Colonic mucosa (tissue), 4 donors: ENCODE data around the gene LANCL1. TPM values are rescaled to one million over a fixed set of nuclear protein-coding genes. Genes with fewer than 3 reads are reported as not detected.

Experiments
- DNase-seq: peaks from one replicate; pipeline ENCODE4 v3.0.0-alpha.2; 2020
- H3K27ac ChIP-seq: fragments of 200-600 bp; one replicate; pipeline ENCODE4 v1.8.0; 2021
- H3K27me3 ChIP-seq: fragments of 200-600 bp; one replicate; pipeline ENCODE4 v1.8.0; 2021
- H3K36me3 ChIP-seq: fragments of 200-600 bp; one replicate; pipeline ENCODE4 v1.8.0; 2021
- H3K4me1 ChIP-seq: fragments of 200-600 bp; one replicate; pipeline ENCODE4 v1.8.0; 2021; ENCODE audit warnings: mild to moderate bottlenecking
- H3K4me3 ChIP-seq: fragments of 200-600 bp; one replicate; pipeline ENCODE4 v1.8.0; 2021
- H3K9ac ChIP-seq, 2 donors: one replicate each; pipeline ENCODE4 v1.7.0; 2013; ENCODE audit warnings: control low read depth in 2 of 2, low read depth in 2 of 2, low read length in 2 of 2
- H3K9me3 ChIP-seq: fragments of 200-600 bp; one replicate; pipeline ENCODE4 v1.8.0; 2021
- intact Hi-C: fragments of 100-400 bp; cut with DNase I; formaldehyde crosslinking; loops from one replicate; pipeline ENCODE4 v1.14.1; 2022
- total RNA-seq, 2 donors: library from RNA; stranded (reverse); fragmentation: NEBNext Ultra II Directional in 1 of 2; extraction: Animal tissue kit (Norgen Biotek cat#: 25700) in 1 of 2; gene quantifications; one replicate each; pipeline ENCODE4 v1.2.1, GENCODE V29; 2021
- TF ChIP-seq, protein P1 (sequence below): fragments of 200-600 bp; IDR thresholded peaks from one replicate; pipeline ENCODE4 v1.8.0; 2022; ENCODE audit warnings: antibody characterized with exemption, mild to moderate bottlenecking
- donor health status: healthy.
- donor health status: DM: no; HTN: no; CAD: no.
- donor health status: DM: no; HTN: no; CAD: no.

Gene LANCL1
- total RNA-seq, 2 donors from 2014 or later: 24.2 to 27.0 TPM

DNA sequence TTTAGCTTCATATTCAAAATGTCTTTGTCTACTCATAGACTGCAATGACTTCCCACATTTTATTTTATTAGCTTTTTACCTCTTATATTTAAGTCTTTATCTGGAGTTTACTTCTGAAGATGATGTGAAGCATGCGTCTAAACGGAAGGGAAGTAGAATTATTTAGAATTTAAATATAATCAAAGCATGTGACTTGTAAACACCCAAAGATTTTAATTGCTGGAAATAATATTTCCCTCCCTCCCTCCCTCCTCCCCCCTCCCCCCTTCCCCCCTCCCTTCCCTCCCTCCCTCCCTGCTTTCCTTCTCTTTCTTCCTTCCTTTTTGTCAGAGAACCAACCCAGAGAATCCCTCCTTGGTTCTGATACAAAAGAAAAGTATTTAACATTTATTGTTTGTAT is 2.1 kb upstream of the LANCL1 start:
- H3K36me3 ChIP-seq: no peaks in the 10 kb centered on the region
- no peak overlapping the region for H3K9ac ChIP-seq
- intact Hi-C loops: no loop called here
- DNase-seq: no peak
- H3K4me1 ChIP-seq: no peaks in the 10 kb centered on the region
- H3K27ac ChIP-seq: no peak overlapping the region
- H3K9me3 ChIP-seq: no peaks in the 10 kb centered on the region
- TF ChIP-seq, protein P1, sequence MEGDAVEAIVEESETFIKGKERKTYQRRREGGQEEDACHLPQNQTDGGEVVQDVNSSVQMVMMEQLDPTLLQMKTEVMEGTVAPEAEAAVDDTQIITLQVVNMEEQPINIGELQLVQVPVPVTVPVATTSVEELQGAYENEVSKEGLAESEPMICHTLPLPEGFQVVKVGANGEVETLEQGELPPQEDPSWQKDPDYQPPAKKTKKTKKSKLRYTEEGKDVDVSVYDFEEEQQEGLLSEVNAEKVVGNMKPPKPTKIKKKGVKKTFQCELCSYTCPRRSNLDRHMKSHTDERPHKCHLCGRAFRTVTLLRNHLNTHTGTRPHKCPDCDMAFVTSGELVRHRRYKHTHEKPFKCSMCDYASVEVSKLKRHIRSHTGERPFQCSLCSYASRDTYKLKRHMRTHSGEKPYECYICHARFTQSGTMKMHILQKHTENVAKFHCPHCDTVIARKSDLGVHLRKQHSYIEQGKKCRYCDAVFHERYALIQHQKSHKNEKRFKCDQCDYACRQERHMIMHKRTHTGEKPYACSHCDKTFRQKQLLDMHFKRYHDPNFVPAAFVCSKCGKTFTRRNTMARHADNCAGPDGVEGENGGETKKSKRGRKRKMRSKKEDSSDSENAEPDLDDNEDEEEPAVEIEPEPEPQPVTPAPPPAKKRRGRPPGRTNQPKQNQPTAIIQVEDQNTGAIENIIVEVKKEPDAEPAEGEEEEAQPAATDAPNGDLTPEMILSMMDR: no peak
- no peaks in the 10 kb centered on the region for H3K27me3 ChIP-seq
- H3K4me3 ChIP-seq: no peak overlapping the region

DNA sequence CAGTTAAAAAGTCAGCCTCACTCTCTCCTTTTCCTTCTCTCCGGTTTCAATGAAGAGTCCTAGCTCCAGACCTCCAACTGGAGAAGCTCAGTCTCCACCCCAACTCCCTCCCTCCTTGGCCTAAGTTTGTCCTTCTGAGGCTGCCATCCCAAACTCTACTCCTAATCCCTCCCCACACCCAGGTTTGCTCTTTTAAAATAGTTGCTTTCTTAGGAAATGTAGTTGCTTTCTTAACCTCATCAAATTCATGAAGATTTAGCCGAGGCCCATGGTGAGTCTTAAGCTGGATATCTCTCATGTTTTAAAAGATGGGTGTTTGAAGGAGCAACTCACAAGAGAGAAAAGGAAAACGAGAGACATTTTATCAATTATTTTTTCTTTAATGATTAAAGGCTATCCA is 937 bp upstream of the LANCL1 start:
- H3K36me3 ChIP-seq: no peaks in the 10 kb centered on the region
- H3K27me3 ChIP-seq: no peaks in the 10 kb centered on the region
- H3K9me3 ChIP-seq: no peaks in the 10 kb centered on the region
- intact Hi-C loops: no loop called here
- DNase-seq: no peak
- H3K9ac ChIP-seq: no peak overlapping the region
- TF ChIP-seq, protein P1: no peak
- H3K4me1 ChIP-seq: no peaks in the 10 kb centered on the region
- no peak overlapping the region for H3K27ac ChIP-seq
- no peak overlapping the region for H3K4me3 ChIP-seq

DNA sequence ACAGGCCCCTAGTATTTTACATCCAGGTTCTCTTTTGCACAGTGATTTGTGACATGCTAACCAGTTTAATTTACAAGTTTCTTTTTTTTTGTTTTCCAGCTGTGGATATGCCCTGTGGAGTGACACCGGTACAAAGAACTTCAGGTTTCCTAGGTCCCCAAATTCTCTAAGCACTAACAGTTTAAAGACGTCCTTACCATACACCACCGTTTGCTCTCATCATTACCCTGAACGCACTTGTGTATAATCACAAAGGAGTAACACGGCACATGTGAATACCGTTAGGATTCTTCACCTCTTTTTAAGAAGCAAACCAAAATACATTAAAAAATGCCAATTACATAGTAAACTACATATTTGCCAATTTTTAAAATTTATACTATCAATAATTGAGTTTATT is 853 bp downstream of the LANCL1 start:
- H3K27me3 ChIP-seq: no peaks in the 10 kb centered on the region
- intact Hi-C loops: no loop called here
- H3K9me3 ChIP-seq: no peaks in the 10 kb centered on the region
- DNase-seq: no peak
- peak overlapping the region; percentile 63 for H3K27ac ChIP-seq
- no peaks in the 10 kb centered on the region for H3K36me3 ChIP-seq
- H3K4me1 ChIP-seq: no peaks in the 10 kb centered on the region
- H3K9ac ChIP-seq: peak overlapping the region in 1 of 2 donors; percentile 18
- TF ChIP-seq, protein P1: no peak
- H3K4me3 ChIP-seq: peak overlapping the region; percentile 88

DNA sequence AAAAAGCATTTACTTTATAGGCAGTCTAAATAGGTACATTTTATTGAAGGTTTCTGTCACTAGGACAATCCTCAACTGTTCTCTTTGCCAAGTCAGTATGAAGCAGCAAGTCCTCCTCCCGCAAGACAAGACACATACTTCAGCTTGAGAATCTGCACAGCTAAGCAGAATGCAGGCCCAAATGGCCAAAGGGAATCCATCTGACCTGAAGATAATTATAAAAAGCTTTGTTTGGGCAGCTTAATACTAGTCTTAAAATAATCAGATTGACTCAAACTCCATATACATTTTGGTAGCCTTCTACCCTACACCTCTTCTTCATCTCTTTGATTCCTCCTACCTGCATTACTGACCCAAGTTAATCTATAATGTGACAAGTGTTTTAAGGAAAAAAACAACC is 1.8 kb downstream of the LANCL1 start:
- Histone ChIP-seq H3K36me3 (no peaks in the 10 kb centered on the region), H3K9ac (no peak overlapping the region), H3K4me3 (no peak overlapping the region), H3K27ac (no peak overlapping the region), H3K27me3 (no peaks in the 10 kb centered on the region), H3K4me1 (no peaks in the 10 kb centered on the region), H3K9me3 (no peaks in the 10 kb centered on the region)
- intact Hi-C loops: no loop called here
- DNase-seq: no peak
- TF ChIP-seq, protein P1: no peak

DNA sequence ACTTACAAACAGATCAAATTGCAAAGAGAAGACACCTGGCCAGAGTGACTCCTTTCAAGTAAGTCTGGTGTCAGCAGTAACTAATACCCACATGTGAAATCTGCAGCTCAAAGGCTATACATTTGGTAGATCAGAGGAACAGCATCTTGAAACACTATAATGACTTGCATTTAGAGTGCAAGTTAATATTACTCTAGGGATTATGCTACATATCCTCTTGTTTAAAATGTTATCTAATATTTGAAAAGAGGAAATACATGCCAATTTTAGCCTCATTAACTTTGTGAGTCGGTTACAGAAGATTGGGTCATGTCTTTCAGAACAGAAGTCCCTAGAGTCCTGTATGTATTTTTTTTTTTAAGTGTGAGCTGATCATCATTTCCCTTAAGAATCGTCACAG is 15.2 kb downstream of the LANCL1 start:
- no peak overlapping the region for H3K4me3 ChIP-seq
- no peaks in the 10 kb centered on the region for H3K4me1 ChIP-seq
- H3K27me3 ChIP-seq: no peaks in the 10 kb centered on the region
- TF ChIP-seq, protein P1: no peak
- intact Hi-C loops: no loop called here
- no peak for DNase-seq
- H3K27ac ChIP-seq: no peak overlapping the region
- no peaks in the 10 kb centered on the region for H3K36me3 ChIP-seq
- no peak overlapping the region for H3K9ac ChIP-seq
- H3K9me3 ChIP-seq: no peaks in the 10 kb centered on the region
